ENCODE measurements around the gene NECAB3.
"Not testable (repeated sequence)": the region's sequence is repeated elsewhere in the genome, so short reads cannot be mapped to it uniquely, and the experiment has no call there.

The NECAB3 gene

DNA sequence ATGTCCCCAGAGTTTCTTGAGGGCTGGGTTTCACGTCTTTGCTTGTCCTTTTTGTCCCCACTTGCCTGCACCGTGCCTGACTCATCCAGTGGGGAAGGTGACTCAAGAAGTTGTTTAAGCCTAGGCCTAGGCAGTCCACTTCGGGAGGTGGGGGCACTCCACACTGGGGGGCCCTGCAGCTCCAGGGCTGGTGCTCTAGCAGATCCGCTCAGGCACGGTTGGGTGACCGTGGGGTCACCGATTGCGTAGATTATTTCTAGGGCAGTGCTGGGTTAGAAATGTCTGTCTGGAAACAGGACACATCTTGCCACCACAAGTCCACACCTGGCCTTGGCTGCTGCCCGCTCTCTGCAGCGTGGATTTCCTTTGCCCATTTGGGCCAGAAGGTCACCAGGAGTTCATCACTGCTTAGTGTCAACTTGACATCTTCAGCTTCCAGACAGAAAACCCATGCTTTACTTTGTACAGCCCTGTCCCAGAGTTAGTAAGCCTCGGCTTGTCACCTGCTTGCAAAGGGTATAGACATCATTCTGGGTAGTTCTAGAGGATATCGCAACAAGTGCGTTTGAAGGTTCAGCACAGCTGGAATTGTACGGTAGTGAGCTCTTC, 25.7 kb downstream of the NECAB3 start:
- DNase-seq (ENCODE audit: low spot score), result peak; percentile 47

DNA sequence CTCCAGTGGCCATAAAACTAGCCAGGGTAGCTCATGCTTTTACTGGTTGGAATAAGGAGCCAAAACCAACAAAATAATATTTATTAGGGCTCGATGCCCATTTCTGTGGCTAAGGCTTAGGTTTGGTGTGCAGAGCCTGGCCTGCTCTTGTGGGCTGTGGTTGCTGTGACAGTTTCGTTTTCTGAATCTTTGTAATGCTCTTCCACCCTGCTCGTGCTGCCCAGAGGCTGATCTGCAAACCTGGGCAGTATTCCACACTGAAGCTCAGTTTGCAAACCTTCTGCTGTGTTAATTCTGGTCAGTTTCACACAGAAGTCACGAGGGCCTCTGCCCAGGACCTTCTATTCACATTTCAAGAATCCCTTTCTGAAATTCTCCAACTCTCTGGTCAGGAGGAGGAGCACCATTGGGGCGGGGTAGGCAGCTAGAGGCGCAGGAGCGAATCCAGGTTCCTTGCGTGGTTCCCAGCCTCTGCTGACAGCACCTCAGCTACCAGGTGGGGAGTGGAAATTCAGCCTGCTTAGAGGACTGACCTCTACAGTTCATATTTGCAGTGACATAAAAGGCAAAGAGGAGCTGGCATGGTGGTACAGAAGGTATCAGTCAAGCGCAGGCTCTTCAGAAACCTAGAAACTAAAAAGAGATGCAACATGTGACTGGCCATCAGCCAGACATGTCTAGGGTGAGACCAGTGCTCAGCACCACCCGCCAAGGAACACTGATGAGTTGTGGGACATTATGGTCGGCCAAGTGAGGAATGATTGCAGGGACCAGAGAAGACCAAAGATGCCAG, 26.4 kb downstream of the NECAB3 start:
- DNase-seq (ENCODE audit: low spot score), result peak; percentile 92

GRCh38 chr20:33646959-33647602, 27.1 kb downstream of the NECAB3 start:
- DNase-seq (ENCODE audit: low spot score), result not testable (repeated sequence)

DNA sequence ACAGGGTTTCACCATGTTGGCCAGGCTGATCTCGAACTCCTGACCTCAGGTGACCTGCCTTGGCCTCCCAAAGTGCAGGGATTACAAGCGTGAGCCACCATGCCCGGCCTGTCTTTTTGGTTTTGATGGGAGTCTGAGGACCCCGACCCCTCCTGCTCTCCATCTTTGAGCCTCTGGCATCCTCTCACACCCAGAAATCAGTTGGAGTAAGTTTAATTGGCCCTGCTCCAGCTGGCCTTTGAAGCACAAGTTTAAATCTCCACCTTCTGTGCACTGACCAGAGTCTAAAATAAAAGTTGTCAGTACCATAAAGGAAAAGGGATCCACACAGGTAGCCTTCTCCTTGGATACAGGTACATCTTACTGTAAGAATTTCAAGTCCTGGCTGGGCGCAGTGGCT, 28.0 kb downstream of the NECAB3 start:
- no peak for DNase-seq (ENCODE audit: low spot score)

- DNase-seq (ENCODE audit: low spot score), result no peak
These were observed 28.8 kb downstream of the NECAB3 start for GRCh38 chr20:33645396-33645795.

DNA sequence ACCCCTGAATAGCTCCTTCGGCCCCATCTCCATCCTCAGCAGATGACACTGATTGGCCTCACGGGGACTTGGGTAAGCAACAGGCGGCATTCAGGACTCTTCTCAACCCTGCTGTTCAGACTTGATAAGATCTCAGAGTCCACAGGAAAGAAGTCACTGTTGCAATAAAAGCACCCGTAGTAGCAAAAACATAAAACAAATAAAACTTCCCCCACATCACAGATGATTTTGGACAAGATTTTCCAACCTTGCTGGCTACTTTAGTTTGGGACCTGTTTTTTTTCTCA, 29.2 kb downstream of the NECAB3 start:
- no peak for DNase-seq (ENCODE audit: low spot score)

GRCh38 chr20:33644313-33645071, 29.7 kb downstream of the NECAB3 start:
- no peak for DNase-seq (ENCODE audit: low spot score)

DNA sequence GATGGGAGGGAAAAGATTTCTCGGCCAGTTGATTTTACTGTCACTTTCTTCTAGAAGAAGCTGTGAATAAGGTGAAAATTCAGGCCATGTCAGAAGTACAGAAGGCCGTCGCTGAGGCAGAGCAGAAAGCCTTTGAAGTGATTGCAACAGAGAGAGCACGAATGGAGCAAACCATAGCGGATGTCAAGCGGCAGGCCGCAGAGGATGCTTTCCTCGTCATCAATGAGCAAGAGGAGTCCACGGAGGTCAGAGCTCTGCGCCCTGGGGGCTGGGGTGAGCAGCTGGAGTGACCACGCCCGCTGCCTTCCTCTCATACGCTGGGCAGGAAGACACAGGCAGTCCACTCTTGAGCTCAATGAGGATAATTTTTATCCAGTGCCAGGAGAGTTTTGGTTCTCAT, 33.9 kb downstream of the NECAB3 start:
- DNase-seq (ENCODE audit: low spot score), result no peak

DNA sequence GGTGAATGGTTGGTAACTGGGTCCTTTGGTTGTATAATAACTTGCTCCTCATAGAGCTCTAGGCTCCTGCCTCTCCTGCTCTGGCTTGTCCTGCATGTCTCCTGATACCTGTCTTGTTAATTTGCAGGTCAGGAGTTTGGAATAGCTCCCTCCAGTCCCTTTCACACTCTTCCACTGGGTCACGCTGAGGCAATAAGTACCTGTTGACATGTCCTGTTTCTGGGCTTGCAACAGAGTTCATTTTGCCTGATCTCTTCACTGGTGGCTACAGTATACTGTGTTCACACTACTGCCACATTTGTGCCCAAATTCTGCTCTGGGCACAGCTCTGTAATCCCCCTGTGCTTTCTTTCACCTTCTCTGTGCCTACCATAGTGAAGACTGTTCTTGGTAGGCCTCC, 37.5 kb downstream of the NECAB3 start:
- DNase-seq (ENCODE audit: low spot score), result no peak

DNA sequence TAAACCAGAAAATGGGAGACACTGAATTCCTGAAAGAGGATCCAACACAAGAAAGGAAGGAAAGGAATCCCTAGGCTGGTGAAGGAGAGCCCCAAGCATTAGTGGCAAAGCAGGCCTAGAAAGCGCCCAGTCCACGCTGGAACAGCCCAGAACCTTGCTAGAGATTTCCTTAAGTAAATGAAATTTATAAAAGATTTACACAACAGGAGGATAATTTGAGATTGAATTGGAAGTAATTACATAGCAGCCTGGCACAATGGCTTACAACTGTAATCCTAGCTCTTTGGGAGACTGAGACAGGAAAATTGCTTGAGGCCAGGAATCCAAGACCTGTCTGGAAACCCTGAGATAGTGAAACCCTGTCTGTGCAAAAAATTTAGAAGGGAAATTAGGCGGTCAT, 38.9 kb downstream of the NECAB3 start:
- DNase-seq (ENCODE audit: low spot score), result no peak

DNA sequence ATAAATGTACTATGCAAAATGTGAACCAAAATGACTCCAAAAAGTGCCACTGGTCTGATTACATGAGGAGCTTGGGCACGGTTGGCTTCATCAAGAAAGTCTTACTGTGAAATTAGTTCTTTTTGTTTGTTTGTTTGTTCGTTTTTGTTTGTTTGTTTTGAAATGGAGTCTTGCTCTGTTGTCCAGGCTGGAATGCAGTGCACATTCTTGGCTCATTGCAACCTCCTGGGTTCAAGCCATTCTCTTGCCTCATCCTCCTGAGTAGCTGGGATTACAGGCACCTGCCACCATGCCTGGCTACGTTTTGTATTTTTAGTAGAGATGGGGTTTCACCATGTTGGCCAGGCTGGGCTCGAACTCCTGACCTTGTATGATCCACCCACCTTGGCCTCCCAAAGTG, 42.3 kb downstream of the NECAB3 start:
- not testable (repeated sequence) for DNase-seq (ENCODE audit: low spot score)

DNA sequence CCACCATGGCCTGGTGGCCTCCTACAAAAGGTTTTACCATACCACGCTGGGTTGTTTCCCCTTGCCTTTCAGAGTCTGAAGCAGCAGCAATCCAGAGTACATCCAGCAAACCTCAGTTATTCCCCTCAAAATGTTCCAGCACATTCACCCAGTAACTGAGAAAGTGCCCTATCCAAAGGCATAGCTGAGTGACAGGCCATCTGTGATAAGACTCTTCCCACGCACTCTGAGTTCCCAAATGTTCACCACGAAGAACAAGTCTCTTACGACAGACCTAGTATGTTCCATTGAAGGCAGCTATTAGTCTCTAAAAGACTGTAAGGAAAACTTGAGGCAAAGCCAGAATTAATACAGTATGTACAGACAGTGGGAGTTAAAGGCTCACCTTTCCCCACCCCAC, 43.7 kb downstream of the NECAB3 start:
- DNase-seq (ENCODE audit: low spot score), result no peak

DNA sequence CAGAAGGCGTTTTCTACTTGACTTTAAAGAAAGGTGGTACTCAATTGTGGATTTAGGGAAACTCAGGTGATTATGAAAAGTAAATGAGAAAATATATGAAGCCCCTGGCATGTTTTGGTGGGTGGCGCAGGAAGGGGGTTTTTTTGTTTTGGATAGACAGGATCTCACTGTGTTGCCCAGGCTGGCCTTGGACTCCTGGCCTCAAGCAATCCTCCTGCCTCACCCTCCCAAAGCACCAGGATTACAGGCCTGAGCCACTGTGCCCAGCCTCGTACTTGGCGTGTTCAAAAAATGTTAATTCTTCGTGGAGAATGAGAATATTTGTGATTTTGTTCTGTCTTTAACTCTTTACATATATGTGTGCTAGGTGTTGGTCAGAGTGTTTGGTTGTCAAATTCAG, 44.2 kb downstream of the NECAB3 start:
- DNase-seq (ENCODE audit: low spot score), result no peak

DNA sequence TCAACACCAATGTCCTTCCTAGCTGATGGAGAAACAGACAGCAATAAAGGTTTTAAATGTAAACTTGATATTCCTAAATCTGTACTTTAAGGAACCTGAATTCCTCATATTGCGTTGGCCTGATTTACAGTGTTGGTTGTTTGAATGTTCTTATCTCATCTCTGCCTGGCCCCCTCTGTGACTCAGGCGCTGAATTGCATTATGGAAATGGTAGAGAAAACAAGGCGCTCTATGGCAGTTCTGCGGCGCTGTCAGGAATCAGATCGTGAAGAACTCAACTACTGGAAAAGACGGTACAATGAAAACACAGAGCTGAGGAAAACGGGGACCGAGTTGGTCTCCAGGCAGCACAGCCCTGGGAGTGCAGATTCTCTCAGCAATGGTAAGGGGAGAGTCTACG, 44.7 kb downstream of the NECAB3 start:
- DNase-seq (ENCODE audit: low spot score), result no peak

- DNase-seq (ENCODE audit: low spot score), result no peak
These were observed 46.5 kb downstream of the NECAB3 start for GRCh38 chr20:33627577-33628216.

DNA sequence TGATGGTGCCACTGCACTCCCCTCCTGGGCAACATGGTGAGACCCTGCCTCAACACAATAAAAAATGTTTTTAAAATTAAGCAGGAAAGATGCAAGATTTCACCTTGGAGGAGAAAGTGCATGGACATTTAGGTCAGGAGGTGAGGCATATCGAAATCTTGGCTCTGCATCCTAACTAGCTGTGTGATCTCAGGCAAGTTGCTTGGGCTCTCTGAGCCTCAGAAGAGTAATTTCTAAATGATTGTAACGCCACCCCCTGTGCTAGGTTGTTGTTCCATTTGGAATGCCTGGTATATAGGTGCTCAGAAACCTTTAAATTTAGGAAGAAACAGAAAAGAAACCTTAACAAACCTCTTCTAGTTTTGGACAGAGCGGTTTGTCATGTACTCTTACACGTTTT, 48.0 kb downstream of the NECAB3 start:
- DNase-seq (ENCODE audit: low spot score), result no peak

- no peak for DNase-seq (ENCODE audit: low spot score)
These were observed 49.8 kb downstream of the NECAB3 start for GRCh38 chr20:33624399-33624798.

DNA sequence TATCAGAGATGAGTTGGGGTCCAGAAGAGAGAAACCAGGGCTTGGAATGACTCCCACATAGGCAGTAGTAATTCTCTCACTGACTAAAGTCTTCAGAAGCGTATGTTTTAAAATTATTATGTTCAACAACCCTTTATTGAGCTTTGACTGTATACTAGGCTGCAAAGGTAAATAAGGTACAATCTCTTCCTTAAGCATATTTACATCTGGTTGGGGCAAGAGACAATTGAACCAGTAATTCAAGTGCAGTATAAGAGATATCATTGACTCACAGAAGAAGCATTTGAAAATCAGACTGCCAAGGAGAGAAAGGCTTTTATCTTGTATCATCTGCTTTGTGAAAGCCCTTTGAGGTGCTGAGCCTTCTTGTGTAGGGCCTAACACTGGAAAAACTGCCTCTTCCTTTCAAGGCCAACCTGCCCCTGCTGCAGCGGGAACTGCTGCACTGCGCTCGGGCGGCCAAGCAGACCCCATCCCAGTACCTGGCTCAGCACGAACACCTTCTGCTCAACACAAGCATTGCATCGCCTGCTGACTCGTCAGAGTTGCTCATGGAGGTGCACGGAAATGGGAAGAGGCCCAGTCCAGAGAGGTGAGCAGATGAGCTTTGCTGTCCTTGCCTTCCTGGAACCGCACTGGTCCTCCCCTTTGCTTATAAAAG, 51.4 kb downstream of the NECAB3 start:
- DNase-seq (ENCODE audit: low spot score), result no peak

DNA sequence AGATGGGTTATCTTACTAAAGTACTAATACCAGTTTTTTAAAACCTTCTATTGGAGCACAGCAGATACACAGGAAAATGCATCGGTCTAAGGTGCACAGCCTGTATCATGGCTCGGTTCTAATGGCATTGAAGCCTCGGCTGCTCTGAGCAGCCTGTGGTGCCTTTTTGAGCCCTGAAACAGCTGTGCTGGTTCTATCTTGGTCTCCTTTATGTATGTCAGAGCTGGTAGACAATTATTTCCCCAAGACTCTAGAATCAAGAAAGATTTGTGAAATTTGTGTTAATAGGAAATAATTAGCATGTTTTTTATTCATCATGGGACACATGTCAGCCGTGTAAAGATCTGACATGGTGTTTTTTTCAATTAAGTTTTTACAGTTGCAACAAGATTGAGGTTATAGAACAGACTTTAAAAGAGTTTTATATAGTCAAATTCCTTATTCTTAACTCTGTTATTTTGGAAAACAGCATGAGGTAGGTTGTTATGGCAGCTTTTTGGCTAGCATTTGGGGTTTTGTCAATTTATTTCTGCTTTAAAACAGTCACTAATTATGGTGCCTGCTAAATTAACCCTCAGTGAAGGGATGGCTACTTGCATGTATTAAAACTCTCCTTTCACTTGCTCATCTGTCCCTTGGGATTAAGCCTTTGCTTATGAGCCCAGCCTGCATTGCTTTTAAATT, 52.4 kb downstream of the NECAB3 start:
- no peak for DNase-seq (ENCODE audit: low spot score)

GRCh38 chr20:33612001-33612400, 62.2 kb downstream of the NECAB3 start:
- no peak for DNase-seq (ENCODE audit: low spot score)

DNA sequence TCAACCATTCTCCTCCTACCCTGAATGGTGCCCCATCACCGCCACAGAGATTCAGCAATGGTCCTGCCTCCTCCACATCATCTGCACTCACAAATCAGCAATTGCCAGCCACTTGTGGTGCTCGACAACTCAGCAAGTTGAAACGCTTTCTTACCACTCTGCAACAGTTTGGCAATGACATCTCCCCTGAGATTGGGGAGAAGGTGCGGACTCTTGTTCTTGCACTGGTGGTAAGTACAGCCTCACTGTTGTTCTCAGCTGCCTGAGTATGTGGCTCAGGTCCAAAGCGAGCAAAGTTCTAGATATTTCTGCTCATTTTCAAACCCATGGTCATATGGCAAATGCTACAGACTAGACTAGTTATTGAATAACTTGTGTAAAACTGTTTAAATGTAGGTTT, 63.1 kb downstream of the NECAB3 start:
- DNase-seq (ENCODE audit: low spot score), result no peak
